D721Med (cell line): ENCODE measurements around the gene TUBB1.

Source experiments
- DNase-seq: peaks from one replicate; pipeline ENCODE4 v3.0.0; 2011; ENCODE audit warnings: low spot score; ENCODE audit not compliant: insufficient read length
- FAIRE-seq: peaks from 2 replicates; lab custom pipeline; 2011; peaks lifted over from hg19 to GRCh38; lab: Jason Lieb, UNC
- TF ChIP-seq, protein P1 (sequence below): IDR thresholded peaks from 2 replicates; pipeline ENCODE4 v1.5.1; 2012; ENCODE audit warnings: mild to moderate bottlenecking, control low read depth; ENCODE audit not compliant: insufficient read depth; ENCODE audit errors: missing control alignments

TUBB1 gene

DNA sequence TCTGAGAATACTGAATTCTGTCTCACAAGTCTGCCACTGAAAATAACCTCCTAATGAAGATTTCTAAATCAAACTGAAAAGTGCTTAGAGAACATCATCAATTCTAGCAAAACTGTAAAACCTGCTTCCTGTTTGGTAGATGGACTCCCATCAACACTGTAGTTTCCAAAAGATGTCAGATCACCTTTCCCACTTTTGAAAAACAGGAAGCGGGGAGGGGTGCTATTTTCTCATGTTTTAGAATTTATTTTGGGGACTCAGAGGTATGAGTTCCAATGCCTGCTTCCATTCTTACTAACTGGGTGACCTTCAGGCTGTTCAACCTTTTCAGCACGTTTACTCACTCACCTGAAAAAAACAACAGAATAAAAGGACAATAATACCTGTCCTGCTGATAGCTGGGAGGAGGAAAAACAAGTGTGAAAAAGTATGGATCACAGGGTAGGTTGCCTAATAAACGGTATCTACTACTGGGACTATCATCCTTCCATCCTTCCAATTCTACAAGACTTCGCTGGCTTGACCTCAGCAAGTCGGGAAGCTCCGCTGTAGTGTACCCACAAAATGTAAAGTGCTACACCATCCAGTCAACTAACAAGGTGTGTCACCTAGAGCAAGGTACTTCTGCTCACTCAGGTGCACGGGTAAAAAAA, 11.8 kb downstream of the TUBB1 start:
- no peak for FAIRE-seq
- DNase-seq, result no peak
- TF ChIP-seq, protein P1, sequence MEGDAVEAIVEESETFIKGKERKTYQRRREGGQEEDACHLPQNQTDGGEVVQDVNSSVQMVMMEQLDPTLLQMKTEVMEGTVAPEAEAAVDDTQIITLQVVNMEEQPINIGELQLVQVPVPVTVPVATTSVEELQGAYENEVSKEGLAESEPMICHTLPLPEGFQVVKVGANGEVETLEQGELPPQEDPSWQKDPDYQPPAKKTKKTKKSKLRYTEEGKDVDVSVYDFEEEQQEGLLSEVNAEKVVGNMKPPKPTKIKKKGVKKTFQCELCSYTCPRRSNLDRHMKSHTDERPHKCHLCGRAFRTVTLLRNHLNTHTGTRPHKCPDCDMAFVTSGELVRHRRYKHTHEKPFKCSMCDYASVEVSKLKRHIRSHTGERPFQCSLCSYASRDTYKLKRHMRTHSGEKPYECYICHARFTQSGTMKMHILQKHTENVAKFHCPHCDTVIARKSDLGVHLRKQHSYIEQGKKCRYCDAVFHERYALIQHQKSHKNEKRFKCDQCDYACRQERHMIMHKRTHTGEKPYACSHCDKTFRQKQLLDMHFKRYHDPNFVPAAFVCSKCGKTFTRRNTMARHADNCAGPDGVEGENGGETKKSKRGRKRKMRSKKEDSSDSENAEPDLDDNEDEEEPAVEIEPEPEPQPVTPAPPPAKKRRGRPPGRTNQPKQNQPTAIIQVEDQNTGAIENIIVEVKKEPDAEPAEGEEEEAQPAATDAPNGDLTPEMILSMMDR, result no peak

DNA sequence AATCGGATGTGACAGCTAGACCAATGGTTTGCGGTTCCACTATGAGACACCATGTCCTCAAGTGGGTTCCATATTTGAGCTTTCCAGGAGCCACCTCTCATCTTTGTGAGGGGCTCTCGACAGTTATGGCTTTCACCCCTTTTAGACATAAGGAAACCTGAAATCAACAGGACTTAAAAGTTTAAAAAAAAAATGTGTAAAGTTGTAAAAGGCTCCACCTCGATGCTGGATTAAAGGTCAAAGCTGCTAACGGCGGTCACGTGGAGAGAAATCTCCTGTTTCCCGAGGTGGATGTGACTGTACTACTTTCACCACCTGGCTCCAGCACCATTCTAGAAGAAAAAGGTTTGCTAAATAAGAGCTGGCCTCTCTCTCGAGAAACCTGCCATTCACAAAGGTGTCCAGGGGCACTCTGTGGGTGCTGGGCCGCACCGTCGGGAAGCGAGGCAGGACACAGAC, 12.4 kb downstream of the TUBB1 start:
- FAIRE-seq (no peak), DNase-seq (no peak)
- TF ChIP-seq, protein P1, result no peak

DNA sequence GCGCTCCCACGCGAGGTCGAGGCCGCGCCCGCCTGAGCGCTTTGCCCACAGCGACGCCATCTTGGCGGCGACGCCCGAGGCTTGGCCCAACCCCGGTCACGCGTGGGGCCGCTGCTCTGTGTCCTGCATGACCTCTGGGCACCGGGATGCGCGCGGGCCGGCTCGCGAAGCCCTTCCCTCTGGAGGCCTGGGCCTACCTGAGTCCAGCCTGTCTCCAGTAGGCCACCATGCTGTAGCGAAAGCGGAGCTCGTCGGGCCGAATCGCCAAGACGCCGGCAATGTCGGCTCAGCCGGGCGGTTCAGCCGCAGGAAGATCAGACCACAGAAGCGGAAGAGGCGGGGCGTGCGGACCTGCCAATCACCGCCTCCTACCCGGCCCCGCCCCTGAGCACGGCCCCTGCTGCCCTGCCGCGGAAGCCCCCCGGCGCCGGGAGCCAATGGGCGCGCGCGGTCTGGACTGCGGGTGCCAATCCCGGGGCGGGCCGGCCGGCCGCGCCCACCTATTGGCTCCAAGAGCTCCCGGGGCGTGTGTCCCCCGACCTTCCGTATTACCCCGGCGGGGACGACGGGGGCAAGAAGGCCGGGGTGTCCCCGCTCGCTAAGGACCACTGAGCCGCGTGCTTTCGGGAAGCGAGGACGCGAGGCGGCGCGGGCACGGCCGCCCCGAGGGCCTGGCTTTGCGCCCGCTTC, 12.9 kb downstream of the TUBB1 start, which contains the start of gene ATP5F1E:
Gene ATP5F1E, minus strand, starts transcription at position 313 of the 690 bp plus-strand sequence. Its CDS starts 84 bp downstream, at position 229.
- FAIRE-seq, result no peak

DNA sequence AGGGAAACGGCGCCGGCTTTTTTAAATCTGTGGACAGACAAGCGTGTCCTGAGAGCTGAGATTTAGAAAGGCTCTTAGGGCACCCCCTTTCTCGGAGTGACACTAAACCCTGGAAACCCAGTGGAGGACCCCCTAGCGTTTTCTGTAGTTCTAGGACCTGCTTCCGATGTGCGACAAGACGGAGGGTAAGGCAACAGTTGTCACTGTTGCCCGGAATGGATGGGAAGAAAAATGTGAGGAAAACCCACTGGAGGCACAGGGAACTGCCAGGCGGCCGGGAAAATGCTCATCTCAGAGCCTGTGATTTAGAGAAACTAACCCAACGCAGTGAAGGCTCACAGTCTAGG, 13.5 kb downstream of the TUBB1 start:
- no peak for DNase-seq

More for the DNA sequence above, 12.9 kb downstream of the TUBB1 start, which contains the start of gene ATP5F1E:
- peak; percentile 54 for DNase-seq
- TF ChIP-seq, protein P1, result no peak

DNA sequence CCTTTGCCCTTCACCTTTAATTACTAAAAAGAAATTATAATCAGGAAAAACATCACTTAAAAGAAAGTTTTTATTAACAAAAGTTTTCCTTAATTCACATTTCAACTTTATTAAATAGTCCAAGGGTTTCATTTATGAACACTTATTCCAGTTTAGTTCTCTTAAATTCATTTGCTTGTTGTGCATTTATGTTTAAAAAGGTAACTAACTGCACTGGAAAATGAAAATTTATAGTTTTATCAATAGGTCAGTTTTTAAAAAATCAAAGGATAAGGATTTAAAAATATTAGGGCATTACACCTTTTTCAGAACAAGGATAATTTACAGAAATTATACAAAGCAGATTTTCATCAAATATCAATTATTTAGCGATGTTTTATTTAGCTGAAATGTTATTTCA, 13.9 kb downstream of the TUBB1 start:
- TF ChIP-seq, protein P1, result no peak
- FAIRE-seq (no peak), DNase-seq (no peak)

More for the DNA sequence above, 13.5 kb downstream of the TUBB1 start:
- TF ChIP-seq, protein P1, result no peak
- no peak for FAIRE-seq

DNA sequence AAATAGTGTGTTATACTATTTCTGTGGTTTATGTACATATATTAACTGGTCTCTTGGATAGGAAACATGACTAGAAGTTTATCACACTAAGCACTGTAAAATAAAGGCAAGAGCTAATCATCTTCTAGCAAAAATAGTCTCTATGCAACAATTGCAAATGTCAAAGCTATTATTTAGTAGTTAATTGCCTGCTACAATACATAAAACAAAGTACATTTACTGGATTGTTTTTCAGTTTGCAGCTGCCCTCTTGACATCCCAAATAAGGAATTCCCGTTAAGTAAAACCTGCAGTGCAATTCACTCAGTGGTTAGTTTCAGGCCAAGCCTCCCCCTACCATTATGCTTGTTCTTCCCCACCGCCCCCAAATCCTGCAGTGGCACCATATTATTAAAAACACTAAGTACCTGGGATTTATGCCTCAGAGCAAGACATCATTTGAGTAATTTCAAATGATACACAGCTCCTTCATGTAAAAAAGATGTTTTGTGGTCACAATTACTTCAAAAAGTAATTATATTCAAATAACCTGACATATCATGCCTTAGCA, 14.5 kb downstream of the TUBB1 start:
- TF ChIP-seq, protein P1, result no peak
- DNase-seq (no peak), FAIRE-seq (no peak)
